K562 (cell line): Measurements from ENCODE around the gene ING5. TPM values are rescaled to one million over a fixed set of nuclear protein-coding genes. Genes with fewer than 3 reads are reported as not detected.

Experiments used
- ATF2 ChIP-seq: sonication (generic); formaldehyde crosslinking; IDR thresholded peaks from 2 replicates; pipeline ENCODE4 v1.8.1; 2022; ENCODE audit warnings: missing genetic modification reagents
- BACH1 ChIP-seq: fragments of 200-800 bp; sonication (Bioruptor generic); IDR thresholded peaks from 2 replicates; pipeline ENCODE4 v1.6.1; 2016; ENCODE audit warnings: missing genetic modification characterization, missing compliant biosample characterization
- CHD1 ChIP-seq: fragments of 200-600 bp; sonication (generic); IDR thresholded peaks from one replicate; pipeline ENCODE4 v1.6.1; 2012; ENCODE audit warnings: mild to moderate bottlenecking, moderate library complexity, low read length, inconsistent platforms
- CREM ChIP-seq: IDR thresholded peaks from 2 replicates; pipeline ENCODE4 v1.6.1; 2014; ENCODE audit warnings: antibody characterized with exemption, low read depth
- FOXA1 ChIP-seq: fragments of 450-650 bp; IDR thresholded peaks from 2 replicates; pipeline ENCODE4 v1.6.1; 2016; ENCODE audit warnings: mild to moderate bottlenecking, borderline replicate concordance
- MTF1 ChIP-seq: fragments of 250-450 bp; sonication (Bioruptor Pico); IDR thresholded peaks from 2 replicates; pipeline ENCODE4 v1.9.0; 2021; ENCODE audit warnings: moderate library complexity, mild to moderate bottlenecking, inconsistent platforms, borderline replicate concordance
- NCOA6 ChIP-seq: fragments of 450-650 bp; IDR thresholded peaks from 2 replicates; pipeline ENCODE4 v1.6.1; 2017; ENCODE audit warnings: mild to moderate bottlenecking
- PHTF2 ChIP-seq: fragments of 250-450 bp; sonication (Bioruptor Pico); IDR thresholded peaks from 2 replicates; pipeline ENCODE4 v1.5.0; 2021; ENCODE audit warnings: mild to moderate bottlenecking
- POLR2A ChIP-seq: fragments of 450-650 bp; conservative IDR thresholded peaks from 2 replicates; pipeline ENCODE4 v1.6.1; 2016
- POLR2G ChIP-seq: fragments of 200-400 bp; formaldehyde crosslinking; IDR thresholded peaks from 2 replicates; pipeline ENCODE4 v1.6.1; 2017; ENCODE audit warnings: low read depth, mild to moderate bottlenecking, antibody characterized with exemption, low read length, moderate library complexity
- PREB ChIP-seq: sonication (generic); formaldehyde crosslinking; IDR thresholded peaks from 2 replicates; pipeline ENCODE4 v1.8.1; 2023; ENCODE audit warnings: mild to moderate bottlenecking, missing genetic modification reagents
- SOX6 ChIP-seq: fragments of 450-650 bp; IDR thresholded peaks from 2 replicates; pipeline ENCODE4 v1.6.1; 2014; ENCODE audit warnings: mild to moderate bottlenecking
- STAT5B ChIP-seq: fragments of 250-450 bp; sonication (Bioruptor Pico); IDR thresholded peaks from 2 replicates; pipeline ENCODE4 v1.8.0; 2021; ENCODE audit warnings: mild to moderate bottlenecking, inconsistent platforms
- THRAP3 ChIP-seq: fragments of 450-650 bp; IDR thresholded peaks from 2 replicates; pipeline ENCODE4 v1.6.1; 2016; ENCODE audit warnings: mild to moderate bottlenecking, inconsistent platforms, borderline replicate concordance
- ZNF143 ChIP-seq: sonication (generic); formaldehyde crosslinking; IDR thresholded peaks from 2 replicates; pipeline ENCODE4 v1.9.0; 2022; ENCODE audit warnings: mild to moderate bottlenecking, missing genetic modification reagents
- ZNF449 ChIP-seq: fragments of 250-450 bp; sonication (Bioruptor Pico); IDR thresholded peaks from 2 replicates; pipeline ENCODE4 v1.8.0; 2022; ENCODE audit warnings: moderate library complexity, mild to moderate bottlenecking, inconsistent platforms
- ZNF518B ChIP-seq: fragments of 250-450 bp; sonication (Bioruptor Pico); IDR thresholded peaks from 2 replicates; pipeline ENCODE4 v1.5.0; 2021; ENCODE audit warnings: mild to moderate bottlenecking, moderate library complexity
- polyA plus RNA-seq, 8 experiments: library from polyadenylated mRNA; depleted of rRNA in 4 of 8; stranded (reverse) in 5 of 8; unstranded in 3 of 8; fragments of >200 nt; fragmentation: Nextera tagmentation in 2 of 8; fragmentation: Illumina TruSeq in 1 of 8; extraction: Ambion mirVana in 2 of 8; extraction: Trizol in 1 of 8; gene quantifications; 2 replicates each; pipeline versions ENCODE4 v1.2.1 to v1.2.3, GENCODE V29; 2011 to 2014; ENCODE audit warnings: inconsistent platforms in 1 of 8, missing spikeins in 1 of 8
- total RNA-seq, 7 experiments: library from RNA; depleted of rRNA in 6 of 7; stranded (reverse); fragments of >200 nt in 6 of 7; fragmentation: Illumina TruSeq in 2 of 7; extraction: Trizol in 2 of 7; gene quantifications; 2 replicates each; pipeline versions ENCODE4 v1.2.1 to v1.2.3, GENCODE V29; 2011 to 2021; ENCODE audit warnings: low replicate concordance in 1 of 7

Gene ING5
- total and polyA plus RNA-seq, 9 of the 15 experiments (the other 6 are each of a cell fraction or from before 2014, with no cell fraction given): 10.4 to 53.3 (median 27.9) TPM

- no peak for TF ChIP-seq ZNF518B
- peak; percentile 49 for TF ChIP-seq NCOA6
- peak; percentile 95 for TF ChIP-seq CREM
- no peak for TF ChIP-seq THRAP3
- no peak for TF ChIP-seq MTF1 (CRISPR knock-in tag)
- TF ChIP-seq ATF2 (CRISPR knock-in tag): no peak
- TF ChIP-seq CHD1: no peak
- peak; percentile 96 for TF ChIP-seq POLR2G
- TF ChIP-seq POLR2A: peak; percentile 73
- TF ChIP-seq ZNF143: no peak
- TF ChIP-seq STAT5B (CRISPR knock-in tag): no peak
- no peak for TF ChIP-seq PHTF2 (CRISPR knock-in tag)
- TF ChIP-seq ZNF449: no peak
- TF ChIP-seq FOXA1: no peak
- TF ChIP-seq BACH1: no peak
- TF ChIP-seq SOX6: no peak
- peak; percentile 90; the same call in 1 of the 2 replicates for TF ChIP-seq PREB (CRISPR knock-in tag)
- TF ChIP-seq, all 486 proteins: peak for 109
Observed at GRCh38 chr2:241686650-241687425, 15.0 kb upstream of the ING5 start, which contains the start of gene DTYMK (continued).
